Fibroblast of villous mesenchyme (primary cell): ENCODE results near the gene LILRA1. TPM values are rescaled to one million over a fixed set of nuclear protein-coding genes. Genes with fewer than 3 reads are reported as not detected.
"Not testable (repeated sequence)": the region's sequence is repeated elsewhere in the genome, so short reads cannot be mapped to it uniquely, and the experiment has no call there.

Source experiments
- DNase-seq: peaks from one replicate; pipeline ENCODE4 v3.0.0-alpha.2; 2010; ENCODE audit warnings: low read depth
- H3K4me3 ChIP-seq: 2 replicates; pipeline ENCODE4 v1.5.1; 2011; ENCODE audit warnings: low read depth, mild to moderate bottlenecking, low read length
- total RNA-seq: library from RNA; depleted of rRNA; stranded (reverse); fragments of >200 nt; gene quantifications from 2 replicates; pipeline ENCODE4 v1.2.3, GENCODE V29; 2012
- TF ChIP-seq, protein P1 (sequence below): IDR thresholded peaks from 2 replicates; pipeline ENCODE4 v1.5.1; 2012; ENCODE audit warnings: low read depth, mild to moderate bottlenecking, low read length; ENCODE audit not compliant: insufficient read depth

LILRA1 gene
- total RNA-seq, result not detected in 2 replicates

DNA sequence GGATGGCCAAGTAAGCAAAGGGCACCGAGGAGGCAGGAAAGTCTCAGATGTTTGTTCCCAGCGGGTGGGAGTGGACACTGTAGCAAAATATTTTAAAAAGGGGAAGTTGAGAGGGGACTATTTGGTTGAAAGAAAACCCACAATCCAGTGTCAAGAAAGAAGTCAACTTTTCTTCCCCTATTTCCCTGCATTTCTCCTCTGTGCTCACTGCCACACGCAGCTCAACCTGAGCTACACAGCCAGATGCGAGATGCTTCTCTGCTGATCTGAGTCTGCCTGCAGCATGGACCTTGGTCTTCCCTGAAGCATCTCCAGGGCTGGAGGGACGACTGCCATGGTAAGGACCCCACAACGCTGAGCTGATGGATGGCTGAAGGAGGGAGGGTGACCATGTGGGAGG lies at the start of gene LILRA1:
Gene LILRA1, plus strand, starts transcription at position 188 of the 400 bp plus-strand sequence. CDS start 613 bp downstream, outside the sequence.
- DNase-seq, H3K4me3 ChIP-seq: not testable (repeated sequence)

DNA sequence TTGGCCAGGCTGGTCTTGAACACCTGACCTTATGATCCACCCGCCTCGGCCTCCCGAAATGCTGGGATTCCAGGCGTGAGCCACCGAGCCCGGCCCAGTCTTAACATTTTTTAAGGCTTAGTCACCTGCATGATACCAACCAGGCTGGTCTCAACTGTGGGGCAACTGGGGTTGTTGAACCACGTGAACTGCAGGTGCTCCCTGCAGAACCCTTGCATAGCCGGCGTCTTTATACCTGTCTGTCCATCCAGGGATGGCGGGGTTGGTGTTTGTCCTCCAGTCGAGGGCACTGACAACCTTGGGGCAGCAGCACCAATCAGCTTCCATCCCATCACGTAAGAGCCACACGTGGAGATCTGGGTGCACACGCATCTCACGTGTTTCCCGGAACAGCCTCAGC lies 44.6 kb upstream of the LILRA1 start:
- DNase-seq, result no peak
- TF ChIP-seq, protein P1, sequence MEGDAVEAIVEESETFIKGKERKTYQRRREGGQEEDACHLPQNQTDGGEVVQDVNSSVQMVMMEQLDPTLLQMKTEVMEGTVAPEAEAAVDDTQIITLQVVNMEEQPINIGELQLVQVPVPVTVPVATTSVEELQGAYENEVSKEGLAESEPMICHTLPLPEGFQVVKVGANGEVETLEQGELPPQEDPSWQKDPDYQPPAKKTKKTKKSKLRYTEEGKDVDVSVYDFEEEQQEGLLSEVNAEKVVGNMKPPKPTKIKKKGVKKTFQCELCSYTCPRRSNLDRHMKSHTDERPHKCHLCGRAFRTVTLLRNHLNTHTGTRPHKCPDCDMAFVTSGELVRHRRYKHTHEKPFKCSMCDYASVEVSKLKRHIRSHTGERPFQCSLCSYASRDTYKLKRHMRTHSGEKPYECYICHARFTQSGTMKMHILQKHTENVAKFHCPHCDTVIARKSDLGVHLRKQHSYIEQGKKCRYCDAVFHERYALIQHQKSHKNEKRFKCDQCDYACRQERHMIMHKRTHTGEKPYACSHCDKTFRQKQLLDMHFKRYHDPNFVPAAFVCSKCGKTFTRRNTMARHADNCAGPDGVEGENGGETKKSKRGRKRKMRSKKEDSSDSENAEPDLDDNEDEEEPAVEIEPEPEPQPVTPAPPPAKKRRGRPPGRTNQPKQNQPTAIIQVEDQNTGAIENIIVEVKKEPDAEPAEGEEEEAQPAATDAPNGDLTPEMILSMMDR, result no peak

DNA sequence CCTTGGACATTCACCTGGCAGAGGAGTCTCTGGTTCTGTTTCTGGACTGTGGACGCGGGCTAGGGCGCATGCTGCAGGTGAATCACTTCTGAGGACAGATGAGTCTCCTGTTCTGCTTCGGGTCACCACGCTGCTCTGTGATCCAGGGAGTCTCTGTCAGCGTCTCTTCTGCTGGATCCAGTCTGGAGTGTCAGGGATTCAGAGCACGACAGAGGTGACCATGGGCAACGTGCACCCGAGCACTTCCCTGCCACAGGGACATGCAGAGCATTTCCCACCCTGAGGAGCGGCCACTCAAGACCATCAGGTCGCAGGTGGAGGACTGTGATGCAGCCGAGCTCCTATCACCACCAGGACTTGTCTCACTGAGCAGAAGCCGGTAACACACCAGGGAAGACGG lies 44.2 kb upstream of the LILRA1 start:
- no peak overlapping the region for H3K4me3 ChIP-seq
- TF ChIP-seq, protein P1, result no peak
- no peak for DNase-seq

More for the DNA sequence above, 44.6 kb upstream of the LILRA1 start:
- no peak overlapping the region for H3K4me3 ChIP-seq

DNA sequence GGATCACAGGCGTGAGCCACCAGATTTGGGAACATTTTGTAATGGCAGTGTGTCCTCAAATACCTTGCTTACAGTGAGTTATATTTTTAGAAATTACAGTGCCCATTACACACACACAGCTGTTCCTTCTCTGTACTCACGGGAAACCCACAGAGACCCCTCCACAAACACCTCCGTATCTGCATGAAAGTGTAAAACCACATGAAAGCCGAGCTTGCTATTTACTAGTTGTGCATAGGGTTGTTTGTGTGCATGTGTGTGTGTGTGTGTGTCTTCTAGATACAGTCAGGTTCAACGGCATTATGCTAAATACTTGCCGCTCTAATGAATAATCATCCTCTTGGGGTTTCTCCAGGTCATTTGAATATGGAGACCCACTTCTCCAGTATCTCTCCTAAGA lies 42.1 kb upstream of the LILRA1 start:
- no peak for DNase-seq
- H3K4me3 ChIP-seq, result no peak overlapping the region
- TF ChIP-seq, protein P1, result no peak

DNA sequence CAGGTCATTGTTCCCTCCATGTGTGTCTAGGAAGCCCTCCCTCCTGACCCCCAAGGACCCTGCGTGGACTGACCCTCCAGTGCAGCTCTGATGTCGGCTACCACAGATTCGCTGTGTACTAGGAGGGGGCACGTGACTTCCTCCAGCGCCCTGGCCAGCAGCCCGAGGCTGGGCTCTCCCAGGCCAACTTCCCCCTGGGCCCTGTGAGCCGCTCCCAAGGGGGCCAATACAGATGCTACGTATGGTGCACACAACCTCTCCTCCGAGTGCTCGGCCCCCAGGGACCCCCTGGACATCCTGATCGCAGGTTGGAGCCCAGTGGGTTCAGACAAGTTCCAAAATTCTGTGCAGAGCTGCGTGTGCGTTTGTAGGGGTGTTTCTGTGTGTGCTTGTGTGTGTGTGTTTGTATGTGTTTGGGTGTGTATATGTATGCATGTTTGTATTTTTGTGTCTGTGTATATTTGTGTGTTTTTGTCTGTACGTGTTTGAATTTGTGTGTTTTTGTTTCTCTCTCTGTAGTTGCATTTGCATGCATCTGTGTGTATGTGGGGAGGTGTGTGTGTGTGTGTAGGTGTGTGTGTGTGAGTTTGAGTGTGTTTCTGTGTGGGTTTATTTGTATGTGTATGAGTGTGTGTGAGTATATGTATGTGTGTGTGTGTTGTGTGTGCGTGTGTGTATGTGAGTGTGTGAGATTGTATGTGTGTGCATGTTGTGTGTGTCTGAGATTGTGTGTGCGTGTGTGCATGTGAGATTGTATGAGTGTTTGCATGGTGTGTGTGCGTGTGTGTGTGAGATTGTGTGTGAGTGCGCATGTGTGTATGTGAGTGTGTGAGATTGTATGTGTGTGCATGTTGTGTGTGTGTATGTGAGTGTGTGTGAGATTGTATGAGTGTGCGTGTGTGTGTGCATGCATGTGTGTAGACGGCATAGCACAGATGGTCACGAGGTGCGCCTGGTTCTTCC lies 41.2 kb upstream of the LILRA1 start:
- TF ChIP-seq, protein P1, result no peak
- no peak overlapping the region for H3K4me3 ChIP-seq
- DNase-seq, result no peak

DNA sequence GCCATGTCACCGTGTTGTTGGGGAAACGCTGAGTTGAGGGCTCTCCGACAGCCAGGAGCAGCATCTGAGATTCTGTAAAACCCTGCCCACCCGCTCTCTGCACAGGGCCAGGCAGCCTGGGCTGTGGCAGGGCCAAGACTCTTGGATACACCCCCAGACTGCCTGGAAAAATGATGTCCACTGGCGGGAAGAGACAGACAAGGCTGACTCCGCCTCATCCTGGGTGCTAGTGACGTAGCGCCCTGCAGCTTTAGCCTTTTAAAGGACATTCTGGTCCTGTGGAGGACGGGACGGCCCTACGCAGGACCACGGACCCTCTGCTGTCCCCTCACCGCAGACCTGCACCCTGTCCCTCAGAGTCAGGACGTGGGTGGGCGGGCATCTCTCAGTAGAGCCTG lies 40.5 kb upstream of the LILRA1 start:
- TF ChIP-seq, protein P1, result no peak
- no peak overlapping the region for H3K4me3 ChIP-seq
- no peak for DNase-seq

DNA sequence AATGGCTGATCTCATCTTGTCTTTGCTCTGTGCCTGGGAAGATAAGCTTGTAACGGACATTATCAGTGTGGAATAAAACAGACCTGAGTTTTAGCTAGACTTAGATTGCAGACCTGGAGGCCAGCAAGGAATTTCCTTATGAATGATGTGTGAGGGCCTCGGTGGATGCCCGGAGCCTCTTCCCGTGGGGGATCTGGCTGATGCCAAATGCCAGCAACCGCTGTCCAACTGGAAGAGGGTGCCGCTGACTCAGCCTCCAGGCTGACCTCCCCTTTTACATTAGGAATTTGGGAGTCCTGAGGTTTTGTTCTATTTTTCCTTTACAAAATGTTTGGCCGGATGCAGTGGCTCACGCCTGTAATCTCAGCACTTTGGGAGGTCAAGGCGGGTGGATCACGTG lies 39.4 kb upstream of the LILRA1 start:
- no peak for DNase-seq
- no peak overlapping the region for H3K4me3 ChIP-seq
- TF ChIP-seq, protein P1, result no peak
